ENCODE results near the gene UVRAG.

DNA sequence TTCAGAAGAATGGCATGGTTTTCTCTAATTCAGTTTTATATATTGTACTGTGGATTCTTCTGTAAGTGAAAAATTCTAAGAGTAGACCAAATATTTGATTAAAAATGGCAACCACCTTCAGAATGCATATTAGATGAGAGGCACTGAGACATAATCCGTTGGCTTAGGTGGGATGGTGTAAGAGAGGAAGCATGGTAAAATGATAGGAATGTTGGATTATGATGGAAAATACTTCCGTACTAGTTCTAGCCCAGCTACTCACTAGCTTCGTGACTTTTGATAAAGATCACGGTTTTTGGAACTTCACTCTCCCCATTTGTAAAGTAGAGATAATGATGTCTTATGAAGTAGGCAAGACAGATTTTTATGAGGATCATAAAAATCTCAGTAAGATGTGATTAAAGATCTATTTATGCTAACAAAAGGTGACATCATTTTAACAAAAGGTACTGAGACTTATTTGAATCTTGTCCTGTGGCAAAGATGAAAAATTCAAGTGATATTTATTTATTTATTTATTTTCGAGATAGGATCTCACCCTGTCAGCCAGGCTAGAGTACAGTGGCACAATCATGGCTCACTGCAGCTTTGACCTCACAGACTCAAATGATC lies 37.5 kb downstream of the UVRAG start:
- TF ChIP-seq, protein P1, sequence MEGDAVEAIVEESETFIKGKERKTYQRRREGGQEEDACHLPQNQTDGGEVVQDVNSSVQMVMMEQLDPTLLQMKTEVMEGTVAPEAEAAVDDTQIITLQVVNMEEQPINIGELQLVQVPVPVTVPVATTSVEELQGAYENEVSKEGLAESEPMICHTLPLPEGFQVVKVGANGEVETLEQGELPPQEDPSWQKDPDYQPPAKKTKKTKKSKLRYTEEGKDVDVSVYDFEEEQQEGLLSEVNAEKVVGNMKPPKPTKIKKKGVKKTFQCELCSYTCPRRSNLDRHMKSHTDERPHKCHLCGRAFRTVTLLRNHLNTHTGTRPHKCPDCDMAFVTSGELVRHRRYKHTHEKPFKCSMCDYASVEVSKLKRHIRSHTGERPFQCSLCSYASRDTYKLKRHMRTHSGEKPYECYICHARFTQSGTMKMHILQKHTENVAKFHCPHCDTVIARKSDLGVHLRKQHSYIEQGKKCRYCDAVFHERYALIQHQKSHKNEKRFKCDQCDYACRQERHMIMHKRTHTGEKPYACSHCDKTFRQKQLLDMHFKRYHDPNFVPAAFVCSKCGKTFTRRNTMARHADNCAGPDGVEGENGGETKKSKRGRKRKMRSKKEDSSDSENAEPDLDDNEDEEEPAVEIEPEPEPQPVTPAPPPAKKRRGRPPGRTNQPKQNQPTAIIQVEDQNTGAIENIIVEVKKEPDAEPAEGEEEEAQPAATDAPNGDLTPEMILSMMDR (IDR thresholded peaks at IDR 0.05; ENCODE audit: insufficient read depth, low read length), result no peak
- TF ChIP-seq, protein P2, sequence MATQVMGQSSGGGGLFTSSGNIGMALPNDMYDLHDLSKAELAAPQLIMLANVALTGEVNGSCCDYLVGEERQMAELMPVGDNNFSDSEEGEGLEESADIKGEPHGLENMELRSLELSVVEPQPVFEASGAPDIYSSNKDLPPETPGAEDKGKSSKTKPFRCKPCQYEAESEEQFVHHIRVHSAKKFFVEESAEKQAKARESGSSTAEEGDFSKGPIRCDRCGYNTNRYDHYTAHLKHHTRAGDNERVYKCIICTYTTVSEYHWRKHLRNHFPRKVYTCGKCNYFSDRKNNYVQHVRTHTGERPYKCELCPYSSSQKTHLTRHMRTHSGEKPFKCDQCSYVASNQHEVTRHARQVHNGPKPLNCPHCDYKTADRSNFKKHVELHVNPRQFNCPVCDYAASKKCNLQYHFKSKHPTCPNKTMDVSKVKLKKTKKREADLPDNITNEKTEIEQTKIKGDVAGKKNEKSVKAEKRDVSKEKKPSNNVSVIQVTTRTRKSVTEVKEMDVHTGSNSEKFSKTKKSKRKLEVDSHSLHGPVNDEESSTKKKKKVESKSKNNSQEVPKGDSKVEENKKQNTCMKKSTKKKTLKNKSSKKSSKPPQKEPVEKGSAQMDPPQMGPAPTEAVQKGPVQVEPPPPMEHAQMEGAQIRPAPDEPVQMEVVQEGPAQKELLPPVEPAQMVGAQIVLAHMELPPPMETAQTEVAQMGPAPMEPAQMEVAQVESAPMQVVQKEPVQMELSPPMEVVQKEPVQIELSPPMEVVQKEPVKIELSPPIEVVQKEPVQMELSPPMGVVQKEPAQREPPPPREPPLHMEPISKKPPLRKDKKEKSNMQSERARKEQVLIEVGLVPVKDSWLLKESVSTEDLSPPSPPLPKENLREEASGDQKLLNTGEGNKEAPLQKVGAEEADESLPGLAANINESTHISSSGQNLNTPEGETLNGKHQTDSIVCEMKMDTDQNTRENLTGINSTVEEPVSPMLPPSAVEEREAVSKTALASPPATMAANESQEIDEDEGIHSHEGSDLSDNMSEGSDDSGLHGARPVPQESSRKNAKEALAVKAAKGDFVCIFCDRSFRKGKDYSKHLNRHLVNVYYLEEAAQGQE (IDR thresholded peaks at IDR 0.05; ENCODE audit: insufficient replicate concordance, low read depth), result no peak
- TF ChIP-seq GABPA (IDR thresholded peaks at IDR 0.05; ENCODE audit: low read depth) (no peak), POLR2AphosphoS5 (IDR thresholded peaks at IDR 0.05; ENCODE audit: low read depth) (no peak)

Measured in HL-60 (cell line).